Measurements from ENCODE around the gene UCMA.
"Not testable (repeated sequence)": the region's sequence is repeated elsewhere in the genome, so short reads cannot be mapped to it uniquely, and the experiment has no call there.

UCMA gene, protein sequence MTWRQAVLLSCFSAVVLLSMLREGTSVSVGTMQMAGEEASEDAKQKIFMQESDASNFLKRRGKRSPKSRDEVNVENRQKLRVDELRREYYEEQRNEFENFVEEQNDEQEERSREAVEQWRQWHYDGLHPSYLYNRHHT
- long read RNA-seq, donor 1, result 0 reads
- long read RNA-seq, donor 2, result 0 reads
- long read RNA-seq, donor 3, result 0 reads
- long read RNA-seq, donor 4, result 0 reads
- long read RNA-seq, donor 5, result 0 reads
- long read RNA-seq, donor 6, result 0 reads
- long read RNA-seq, donor 7, result 0 reads
- long read RNA-seq, donor 8, result 0 reads

DNA sequence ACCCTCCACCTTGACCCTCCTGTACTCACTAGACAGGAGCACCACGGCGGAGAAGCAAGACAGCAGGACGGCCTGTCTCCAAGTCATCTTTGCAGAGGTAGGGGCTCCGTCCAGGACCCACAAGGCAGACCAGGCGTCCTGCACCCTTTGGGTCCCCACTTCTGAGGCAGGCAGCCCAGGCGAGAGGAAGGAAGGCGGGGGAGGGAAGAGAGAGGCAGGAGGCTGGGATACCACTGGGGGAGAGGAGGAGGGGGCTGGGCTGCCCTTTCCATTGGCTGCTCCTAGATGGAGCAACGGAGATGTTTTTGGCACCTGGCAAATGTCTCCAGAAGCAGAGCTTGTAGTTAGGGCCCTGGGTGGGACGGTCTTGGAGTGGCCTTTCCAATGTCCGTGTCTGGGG lies at the start of gene UCMA:
UCMA (minus strand) TSS at position 203 of the 400 bp plus-strand sequence; CDS start at position 87, 116 bp downstream.
- no peak for DNase-seq

DNA sequence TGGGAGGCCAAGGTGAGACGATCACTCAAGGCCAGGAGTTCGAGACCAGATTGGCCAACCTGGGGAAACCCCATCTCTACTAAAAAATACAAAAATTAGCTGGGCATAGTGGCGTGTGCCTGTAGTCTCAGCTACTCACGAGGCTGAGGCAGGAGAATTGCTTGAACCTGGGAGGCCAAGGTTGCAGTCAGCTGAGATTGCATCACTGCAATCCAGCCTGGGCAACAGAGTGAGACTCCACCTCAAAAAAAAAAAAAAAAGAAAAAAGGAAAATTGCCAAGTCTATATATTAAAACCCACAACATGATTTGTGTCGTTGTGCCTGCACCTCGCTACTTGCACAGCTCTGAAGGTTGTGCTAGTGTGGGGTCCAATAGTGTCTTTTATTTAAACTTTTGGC lies 48.2 kb upstream of the UCMA start:
- DNase-seq, result not testable (repeated sequence)

DNA sequence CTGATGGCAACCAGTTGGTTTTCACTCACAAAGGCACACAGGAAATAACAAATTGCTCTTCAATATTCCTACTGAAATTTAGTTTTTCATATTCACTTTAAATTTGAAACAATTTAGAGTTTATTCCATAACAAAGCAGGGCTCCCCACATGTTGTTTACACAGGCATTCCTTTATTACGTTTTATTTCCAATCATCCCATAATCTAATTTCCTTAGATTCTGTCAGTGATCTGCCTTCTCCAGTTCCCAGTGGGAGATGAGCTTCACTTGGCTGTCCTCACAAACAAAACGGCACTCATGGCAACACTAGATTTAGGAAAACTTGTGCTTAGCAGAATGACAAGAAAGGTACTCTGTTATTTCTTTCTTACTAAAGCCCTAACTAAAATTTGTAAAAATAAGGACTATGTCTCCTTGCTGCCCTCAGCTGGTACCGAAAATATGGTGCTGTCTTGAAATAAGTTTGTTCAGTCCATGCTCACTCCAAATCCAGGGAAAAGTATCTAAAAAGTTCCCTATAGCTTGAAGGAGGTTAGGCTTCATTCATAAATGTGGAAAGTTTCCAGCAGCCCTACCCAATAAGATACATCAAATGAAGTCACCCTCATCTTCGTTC lies 42.7 kb upstream of the UCMA start:
- DNase-seq, result no peak

DNA sequence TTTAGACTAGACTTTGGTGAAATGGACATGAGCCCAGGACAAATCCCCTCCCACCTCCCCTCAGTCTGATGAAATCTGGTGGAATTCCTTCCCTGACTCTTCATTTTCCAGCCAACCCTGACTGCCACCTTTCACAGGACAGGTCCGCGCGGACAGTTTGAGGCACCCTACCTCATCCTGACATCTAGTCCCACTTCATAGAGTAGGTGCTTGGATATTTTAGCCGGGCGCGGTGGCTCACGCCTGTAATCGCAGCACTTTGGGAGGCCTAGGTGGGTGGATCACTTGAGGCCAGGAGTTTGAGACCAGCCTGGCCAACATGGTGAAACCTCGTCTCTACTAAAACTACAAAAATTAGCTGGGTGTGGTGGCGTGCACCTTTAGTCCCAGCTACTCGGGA lies 42.0 kb upstream of the UCMA start:
- DNase-seq, result not testable (repeated sequence)

DNA sequence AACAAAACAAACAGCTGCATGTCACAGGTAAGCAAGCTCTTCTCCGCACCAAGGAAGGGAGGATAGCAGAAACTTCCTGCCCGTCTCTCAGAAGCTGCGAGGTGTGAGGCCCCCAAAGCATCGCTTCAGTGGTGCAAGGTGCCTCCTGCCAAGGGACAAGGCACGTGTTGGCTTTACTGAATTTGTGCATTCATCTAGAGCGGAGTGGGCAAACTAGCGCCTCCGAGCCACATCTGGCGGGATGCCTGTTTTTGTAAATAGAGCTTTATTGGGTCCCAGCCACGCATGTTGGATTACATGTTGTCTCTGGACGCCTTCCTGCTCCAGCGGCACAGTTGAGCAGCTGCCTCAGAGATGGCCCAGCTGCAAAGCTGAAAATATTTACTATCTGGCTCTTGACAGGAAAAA lies 38.0 kb upstream of the UCMA start:
- peak; percentile 53 for DNase-seq

DNA sequence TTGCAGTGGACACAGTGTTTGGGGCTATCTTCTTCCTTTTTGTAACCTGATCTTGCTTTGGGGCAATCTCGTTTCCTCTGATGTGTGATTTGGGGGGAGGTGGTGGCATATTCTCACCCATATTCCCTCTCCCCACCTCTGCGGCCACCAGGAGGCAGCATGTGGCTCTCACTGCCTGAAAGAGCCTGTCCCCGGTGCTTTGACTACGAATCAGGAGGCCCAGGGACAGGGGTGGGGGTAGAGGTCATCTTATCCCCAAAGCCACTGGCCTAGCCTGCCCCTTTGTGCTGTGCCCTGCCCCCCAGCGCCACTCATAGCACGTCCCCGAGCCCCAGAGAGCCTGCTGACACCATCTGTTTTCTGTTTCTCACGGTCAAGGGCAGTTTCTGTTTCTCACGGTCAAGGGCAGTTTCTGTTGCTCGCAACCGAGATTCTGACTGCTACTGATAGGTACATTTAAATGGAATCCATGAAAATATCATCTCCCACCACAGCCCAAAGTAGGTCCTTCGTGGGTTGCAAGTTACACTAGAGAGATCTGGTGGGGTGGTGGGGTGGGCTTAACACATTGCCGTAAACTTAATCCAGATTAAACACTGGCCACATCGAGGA lies 37.5 kb upstream of the UCMA start:
- DNase-seq, result peak; percentile 45

DNA sequence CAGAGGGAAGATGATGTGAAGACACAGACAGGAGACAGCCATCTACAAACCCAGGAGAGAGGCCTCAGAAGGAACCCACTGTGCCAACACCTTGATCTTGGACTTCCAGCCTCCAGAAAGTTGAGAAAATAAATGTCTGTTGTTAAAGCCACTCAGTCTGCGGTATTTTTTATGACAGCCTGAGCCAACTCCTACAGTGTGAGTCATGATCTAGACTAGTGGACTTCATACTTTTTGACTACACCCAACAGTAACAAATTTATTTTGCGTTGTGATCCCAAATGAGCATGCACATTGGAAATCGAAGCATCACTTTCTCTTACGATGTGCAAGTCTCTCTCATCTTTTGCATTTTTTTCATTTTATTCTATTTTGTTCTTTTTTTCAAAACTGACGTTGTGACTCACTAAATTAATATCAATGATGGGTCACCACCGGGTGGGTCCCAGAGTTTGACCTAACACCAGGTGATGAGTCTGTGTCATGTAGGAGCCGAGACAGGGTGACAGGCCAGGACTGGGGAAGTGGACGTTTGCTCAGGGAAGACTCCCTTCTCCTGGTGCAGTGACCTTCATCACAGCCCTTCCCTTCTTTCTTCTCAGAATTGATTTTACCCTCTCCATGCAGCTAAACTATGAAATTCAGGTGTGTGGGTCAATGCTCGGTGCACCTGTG lies 36.8 kb upstream of the UCMA start:
- DNase-seq, result no peak

DNA sequence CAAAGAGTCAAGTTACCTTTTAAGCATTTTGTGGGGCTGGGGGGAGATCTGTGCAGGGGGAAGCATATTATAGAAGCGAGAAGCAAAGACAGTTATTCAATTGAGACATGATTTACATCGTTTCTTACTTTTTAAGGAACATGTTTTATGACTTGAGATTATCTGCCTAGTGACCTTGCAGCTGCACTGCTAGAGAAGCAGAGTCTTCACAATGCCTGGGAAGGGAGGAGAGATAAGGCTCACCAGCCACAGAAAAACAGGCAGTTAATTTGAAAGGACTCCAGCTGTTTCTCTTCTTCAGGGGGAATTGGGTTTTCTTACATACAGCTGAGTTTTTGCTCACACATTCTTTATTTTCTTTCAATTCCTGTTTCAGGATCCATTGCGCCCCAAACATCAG lies 34.7 kb upstream of the UCMA start:
- DNase-seq, result peak; percentile 42

DNA sequence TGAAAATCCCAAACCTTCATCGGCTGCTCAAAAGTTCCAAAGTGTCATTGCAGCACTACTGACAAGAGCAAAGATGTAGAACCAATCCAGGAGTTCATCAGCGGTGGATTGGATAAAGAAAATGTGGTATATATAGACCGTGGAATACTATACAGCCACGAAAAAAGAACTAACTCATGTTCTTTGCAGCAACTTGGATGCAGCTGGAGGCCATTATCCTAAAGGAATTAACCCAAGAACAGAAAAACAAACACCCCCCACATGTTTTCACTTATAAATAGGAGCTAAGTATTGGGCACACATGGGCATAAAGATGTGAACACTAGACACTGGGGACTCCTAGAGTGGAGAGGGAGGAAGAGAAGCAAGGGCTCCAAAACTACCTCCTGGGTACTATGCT lies 34.1 kb upstream of the UCMA start:
- peak; percentile 11 for DNase-seq

DNA sequence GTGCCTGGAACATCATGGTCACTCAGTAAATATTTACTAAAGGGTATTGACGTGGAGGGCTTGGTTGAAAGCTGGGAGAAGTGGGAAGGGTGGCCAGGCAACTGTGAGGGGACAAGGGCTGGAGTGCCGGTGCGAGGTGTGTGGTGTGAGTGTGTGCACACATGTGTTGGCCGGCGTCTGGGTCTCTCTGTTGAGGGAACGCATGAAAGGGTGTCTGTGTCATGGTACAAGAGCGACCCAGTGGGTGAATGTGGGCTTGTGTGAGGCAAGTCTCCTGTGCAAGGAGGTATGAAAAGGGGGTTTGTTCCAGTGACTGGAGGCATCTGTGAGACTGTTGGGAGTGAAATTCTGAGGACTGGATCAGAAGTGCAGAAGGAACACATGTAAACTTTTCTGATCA lies 29.4 kb upstream of the UCMA start:
- no peak for DNase-seq

DNA sequence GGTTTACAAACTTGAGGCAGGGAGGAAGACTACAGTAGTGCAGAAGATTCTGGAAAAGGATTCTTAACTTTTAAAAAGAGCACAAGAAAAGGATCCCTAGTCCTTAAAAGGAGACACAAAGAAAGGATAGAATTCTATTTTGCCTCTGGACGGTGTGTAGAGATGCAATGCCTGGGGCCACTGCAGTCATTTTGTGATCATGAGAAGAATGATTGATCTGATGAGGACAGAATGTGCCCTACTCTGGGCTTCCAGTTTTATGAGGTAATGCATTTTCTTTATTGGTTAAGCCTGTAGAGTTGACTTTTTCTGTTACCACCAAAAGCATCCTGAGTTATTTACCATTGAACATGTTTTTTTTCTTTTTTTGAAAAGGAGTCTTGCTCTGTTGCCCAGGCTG lies 28.3 kb upstream of the UCMA start:
- DNase-seq, result no peak

DNA sequence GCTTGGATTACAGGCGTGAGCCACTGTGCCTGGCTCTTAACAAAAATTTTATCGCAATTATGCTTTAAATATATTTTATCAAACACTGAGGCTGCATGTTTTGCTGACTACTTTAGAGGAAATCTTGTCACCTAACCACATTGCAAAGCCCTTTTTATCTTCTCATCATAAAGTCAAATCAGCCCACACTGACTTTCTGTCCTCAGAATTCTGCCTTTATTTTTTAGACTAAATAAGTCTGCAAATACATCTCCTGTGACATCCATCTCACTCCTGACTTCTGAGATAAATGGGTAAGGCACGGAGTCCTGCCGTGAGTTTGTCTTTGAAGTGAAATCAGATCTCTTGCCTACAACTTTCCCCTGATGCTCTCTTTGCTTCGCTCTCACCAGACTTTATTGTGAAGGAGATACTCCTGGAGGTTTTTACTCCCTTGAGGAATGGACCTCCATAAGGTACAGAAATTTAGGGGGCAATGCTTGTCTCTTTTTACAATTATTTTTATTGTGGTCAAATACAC lies 23.5 kb upstream of the UCMA start:
- no peak for DNase-seq

DNA sequence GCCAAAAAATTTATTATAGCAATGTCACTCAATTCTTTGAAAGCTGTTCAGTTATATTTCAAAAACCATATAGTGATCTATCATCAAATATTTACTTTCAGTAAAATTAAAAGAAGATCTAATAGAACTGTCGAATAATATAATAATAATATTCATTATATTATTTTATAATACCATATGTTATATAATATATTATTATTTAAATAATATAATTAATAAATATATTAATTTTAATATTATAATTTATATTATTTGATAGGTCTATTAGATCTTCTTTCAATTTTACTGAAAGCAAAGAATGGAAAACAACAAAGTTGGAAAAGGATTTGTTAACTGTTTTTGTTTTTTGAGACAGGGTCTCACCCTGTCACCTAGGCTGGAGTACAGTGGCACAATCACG lies 22.5 kb upstream of the UCMA start:
- DNase-seq, result no peak

DNA sequence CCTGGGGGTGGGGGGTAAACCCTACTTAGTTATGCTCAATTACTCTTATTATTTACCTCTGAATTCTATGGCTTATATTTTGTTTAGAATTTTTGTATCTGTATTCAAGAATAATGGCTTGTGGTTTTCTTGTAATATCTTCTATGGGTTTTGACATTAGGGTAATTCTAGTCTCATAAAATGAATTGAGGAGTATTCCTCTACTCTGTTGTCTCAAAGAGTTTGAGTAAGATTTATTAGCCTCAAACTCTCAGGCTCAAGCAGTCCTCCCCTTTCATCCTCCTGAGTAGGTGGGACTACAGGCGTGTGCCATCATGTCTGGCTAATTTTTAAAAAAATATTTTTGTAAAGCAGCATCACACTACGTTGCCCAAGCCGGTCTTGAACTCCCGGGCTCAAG lies 19.6 kb upstream of the UCMA start:
- no peak for DNase-seq

DNA sequence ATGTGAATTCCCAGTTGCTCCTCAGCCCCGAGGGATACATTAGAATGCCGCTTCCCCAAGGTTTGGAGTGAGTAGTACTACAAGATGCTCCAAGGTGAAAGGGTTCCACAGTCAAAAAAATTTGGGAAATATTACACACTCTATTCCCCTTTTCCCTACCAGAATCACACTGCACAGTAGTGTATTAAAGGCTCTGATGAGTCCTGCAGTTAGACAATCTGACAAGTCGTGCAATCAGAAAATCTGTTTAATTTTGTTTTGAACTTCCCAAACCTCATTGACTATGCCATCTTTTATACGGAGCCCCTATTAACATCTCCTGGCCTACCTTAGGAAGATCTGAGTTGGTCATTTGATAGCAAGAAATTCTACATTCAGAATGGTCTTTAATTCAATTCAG lies 13.6 kb upstream of the UCMA start:
- DNase-seq, result no peak

DNA sequence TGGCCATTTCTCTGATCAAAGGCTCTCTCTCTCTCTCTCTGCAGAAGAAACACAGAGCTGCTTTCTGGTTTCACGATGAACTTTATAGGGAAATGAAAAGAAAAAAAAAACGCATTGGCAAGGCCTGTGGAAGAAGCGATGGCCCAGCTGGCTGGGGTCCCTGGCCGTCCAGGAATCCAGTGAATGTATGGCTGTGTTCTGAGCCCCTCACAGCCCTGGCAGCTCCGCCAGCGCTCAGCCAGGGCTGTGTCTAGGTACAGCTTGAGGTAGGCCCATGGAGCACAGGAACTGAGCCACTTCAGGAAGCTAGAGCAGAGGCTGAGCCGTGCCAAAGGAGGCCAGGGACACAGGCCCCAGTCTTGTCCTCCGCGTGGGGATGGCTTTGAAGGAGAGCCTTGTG lies 13.1 kb upstream of the UCMA start:
- no peak for DNase-seq

DNA sequence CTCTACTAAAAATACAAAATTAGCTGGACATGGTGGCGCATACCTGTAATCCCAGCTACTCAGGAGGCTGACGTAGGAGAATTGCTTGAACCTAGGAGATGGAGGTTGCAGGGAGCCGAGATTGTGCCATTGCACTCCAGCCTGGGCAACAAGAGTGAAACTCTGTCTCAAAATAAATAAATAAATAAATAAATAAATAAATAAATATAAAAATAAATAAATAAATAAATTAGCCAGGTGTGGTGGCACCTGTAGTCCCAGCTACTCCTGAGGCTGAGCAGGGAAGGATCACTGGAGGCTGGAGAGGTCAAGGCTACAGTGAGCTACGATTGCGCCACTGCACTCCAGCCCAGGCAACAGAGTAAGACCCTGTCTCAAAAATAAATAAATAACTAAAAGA lies 8.1 kb upstream of the UCMA start:
- DNase-seq, result not testable (repeated sequence)

DNA sequence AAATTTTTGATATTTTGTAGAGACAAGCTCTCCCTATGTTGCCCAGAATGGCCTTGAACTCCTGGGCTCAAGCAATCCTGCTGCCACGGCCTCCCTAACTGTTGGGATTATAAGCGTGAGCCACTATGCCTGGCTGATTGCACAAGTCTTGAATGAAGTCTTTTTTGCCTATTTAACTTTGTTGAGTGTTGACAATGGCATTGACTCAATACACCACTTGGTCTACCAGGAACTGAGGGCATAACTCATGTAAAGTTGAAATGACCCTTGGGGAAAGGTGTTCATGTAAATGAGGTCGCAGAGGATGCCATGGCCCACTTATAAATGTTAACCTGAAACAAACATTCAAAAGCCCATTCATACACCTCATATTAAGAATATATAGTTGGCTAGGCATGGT lies 7.4 kb upstream of the UCMA start:
- DNase-seq, result no peak

DNA sequence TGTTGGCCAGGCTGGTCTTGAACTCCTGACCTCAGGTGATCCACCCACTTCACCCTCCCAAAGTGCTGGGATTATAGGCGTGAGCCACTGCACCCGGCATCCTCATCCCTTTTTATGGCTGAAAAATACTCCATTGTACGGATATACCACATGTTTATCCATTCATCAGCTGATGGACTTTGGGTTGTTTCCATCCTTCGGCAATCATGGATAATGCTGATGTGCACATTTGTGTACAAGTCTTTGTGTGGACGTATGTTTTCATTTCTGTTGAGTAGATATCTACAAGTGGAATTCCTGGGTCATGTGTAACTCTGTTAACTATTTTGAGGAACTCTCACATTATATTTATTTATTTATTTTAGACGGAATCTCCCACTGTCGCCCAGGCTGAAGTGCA lies 5.7 kb upstream of the UCMA start:
- DNase-seq, result no peak

DNA sequence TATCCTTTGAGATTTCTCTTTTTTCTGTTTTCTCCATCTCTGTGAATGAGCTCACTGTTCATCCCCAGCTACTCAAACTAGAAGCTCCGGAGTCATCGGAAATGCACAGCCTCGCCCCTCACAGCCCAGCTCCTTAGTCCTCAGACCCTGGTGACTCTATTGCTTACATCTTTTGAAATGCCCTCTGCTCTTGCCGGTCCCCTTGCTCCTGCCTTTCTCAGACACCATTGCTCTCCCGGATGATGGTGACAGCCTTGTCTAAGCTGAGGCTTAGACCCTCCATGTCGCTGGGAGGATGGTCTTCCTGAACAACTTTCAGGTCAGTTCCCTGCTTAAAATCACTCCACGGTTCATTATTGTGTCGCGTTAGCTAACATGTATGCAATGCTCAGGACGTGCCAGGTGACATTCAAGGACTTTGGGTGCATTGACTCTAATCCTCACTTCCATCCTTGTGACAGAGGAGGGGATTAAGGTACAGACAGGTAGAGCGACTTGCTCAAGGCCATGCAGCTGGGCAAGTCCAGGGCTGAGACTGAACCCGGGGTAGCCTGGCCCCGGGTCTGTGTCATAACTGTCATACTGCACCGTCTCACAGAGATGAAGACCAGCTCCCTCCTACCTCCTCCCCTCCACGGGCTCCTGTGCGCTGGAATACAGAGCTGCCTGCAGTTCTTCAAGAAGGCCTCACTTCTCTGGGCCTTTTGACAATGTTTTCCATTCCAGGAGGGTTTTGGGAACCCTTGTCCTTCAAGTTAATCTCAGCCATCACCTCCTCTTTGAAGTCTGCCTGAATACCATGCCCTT lies 4.3 kb upstream of the UCMA start:
- no peak for DNase-seq

DNA sequence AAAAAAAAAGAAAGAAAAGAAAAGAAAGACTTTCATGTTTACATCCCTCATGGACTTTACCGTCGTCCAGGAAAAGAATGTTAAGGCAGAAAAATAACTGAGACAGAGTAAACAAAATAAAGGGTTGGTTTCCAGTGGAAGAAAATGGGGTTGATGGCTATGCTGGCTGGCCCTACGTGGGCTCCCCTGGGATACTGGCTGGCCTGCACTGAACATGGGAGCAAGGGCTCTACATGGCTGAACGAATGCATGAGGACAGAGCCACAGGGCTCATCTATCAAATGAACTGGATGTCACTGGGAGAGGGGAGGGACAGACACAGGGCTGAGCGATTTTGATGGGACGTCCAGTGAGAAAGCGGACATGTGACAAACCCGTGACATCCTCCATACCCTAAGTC lies 2.5 kb upstream of the UCMA start:
- no peak for DNase-seq

DNA sequence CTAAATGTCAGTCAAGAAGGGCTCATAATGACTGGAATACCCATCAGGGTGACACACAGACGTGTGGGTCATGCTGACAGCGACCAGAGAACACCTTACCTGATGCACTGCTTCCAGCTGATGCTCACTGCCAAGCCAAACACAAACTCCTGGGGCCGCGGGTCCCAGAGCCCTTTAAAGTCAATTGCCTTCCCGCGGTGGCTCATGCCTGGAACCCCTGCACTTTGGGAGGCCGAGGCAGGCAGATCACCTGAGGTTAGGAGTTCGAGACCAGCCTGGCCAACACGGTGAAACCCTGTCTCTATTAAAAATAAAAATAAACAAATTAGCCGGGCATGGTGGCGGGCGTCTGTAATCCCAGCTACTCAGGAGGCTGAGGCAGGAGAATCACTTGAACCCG lies 562 bp upstream of the UCMA start:
- not testable (repeated sequence) for DNase-seq
